ENCODE measurements around the gene COPG2.
"Not testable (repeated sequence)": the region's sequence is repeated elsewhere in the genome, so short reads cannot be mapped to it uniquely, and the experiment has no call there.

The COPG2 gene

GRCh38 chr7:130566898-130567280 is 101.7 kb downstream of the COPG2 start:
- H3K4me1 ChIP-seq (ENCODE audit: control insufficient read depth, insufficient read depth, low read length), result no peaks in the 10 kb centered on the region
- H3K36me3 ChIP-seq (ENCODE audit: control insufficient read depth, insufficient read depth, low read length), result no peaks in the 10 kb centered on the region
- H3K27me3 ChIP-seq (ENCODE audit: control insufficient read depth, insufficient read depth, low read length), result no peaks in the 10 kb centered on the region
- peaks cover 14% of the 10 kb centered on the region for H3K9me3 ChIP-seq (ENCODE audit: control insufficient read depth, insufficient read depth, low read depth, low read length)
- no peak overlapping the region for H3K9ac ChIP-seq (ENCODE audit: low read length)
- H3K27ac ChIP-seq (ENCODE audit: low read depth, low read length), result no peak overlapping the region
- no peak overlapping the region for H3K4me3 ChIP-seq (ENCODE audit: low read depth, low read length)

DNA sequence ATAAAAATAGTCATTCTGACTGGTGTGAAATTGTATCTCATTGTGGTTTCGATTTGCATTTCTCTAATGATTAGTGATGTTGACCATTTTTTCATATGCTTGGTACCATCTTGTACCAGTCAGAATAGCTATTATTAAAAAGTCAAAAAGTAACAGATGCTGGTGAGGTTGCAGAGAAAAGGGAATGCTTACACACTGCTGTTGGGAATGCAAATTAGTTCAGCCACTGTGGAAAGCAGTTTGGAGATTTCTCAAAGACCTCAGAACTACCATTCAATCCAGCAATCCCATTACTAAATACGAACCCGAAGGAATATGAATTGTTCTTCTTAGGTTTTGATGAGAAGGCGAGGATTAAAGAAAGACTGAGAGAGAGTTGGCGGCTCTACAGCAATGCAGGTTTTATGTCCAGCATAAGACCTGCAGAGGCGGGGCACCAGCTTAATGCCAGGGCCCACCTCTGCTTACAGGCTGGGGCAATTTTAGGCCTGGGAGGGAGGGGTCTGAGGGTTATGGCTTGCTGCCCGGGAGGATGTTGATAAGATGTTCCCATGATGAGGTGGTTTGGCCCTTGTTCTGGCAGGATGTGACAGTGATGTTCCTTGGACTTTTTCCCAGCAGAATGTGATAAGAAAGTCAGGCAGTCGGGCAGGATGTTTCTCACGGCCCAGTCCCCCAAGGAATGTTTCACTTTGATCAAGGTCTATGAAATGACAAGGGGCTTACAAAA is 102.2 kb downstream of the COPG2 start:
- H3K4me1 ChIP-seq (ENCODE audit: control insufficient read depth, insufficient read depth, low read length), result no peaks in the 10 kb centered on the region
- H3K9ac ChIP-seq (ENCODE audit: low read length), result no peak overlapping the region
- H3K27me3 ChIP-seq (ENCODE audit: control insufficient read depth, insufficient read depth, low read length), result no peaks in the 10 kb centered on the region
- H3K4me3 ChIP-seq (ENCODE audit: low read depth, low read length), result no peak overlapping the region
- peaks cover 14% of the 10 kb centered on the region for H3K9me3 ChIP-seq (ENCODE audit: control insufficient read depth, insufficient read depth, low read depth, low read length)
- no peaks in the 10 kb centered on the region for H3K36me3 ChIP-seq (ENCODE audit: control insufficient read depth, insufficient read depth, low read length)
- no peak overlapping the region for H3K27ac ChIP-seq (ENCODE audit: low read depth, low read length)

DNA sequence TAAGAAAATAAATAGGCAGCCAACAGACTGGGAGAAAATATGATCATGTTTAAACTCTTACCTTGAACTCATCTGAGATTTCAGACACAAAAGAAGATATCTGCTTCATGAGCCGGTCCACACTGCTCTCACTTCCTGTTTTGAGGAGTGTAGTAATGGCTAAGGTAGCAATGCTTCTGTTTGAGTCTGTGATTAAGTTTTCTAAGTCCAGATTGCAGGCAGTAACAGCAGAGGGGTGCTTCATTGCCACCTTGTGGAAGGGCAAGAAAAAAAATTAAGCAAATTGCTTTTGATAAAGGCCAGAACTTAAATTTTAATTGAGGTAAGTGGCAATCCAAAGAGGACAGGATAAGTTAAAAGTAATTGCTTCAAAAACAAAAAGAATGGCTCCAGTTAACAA is 107.6 kb downstream of the COPG2 start:
- Histone ChIP-seq H3K9ac (ENCODE audit: low read length) (no peak overlapping the region), H3K4me3 (ENCODE audit: low read depth, low read length) (no peak overlapping the region), H3K27ac (ENCODE audit: low read depth, low read length) (no peak overlapping the region), H3K9me3 (ENCODE audit: control insufficient read depth, insufficient read depth, low read depth, low read length) (peaks cover 4% of the 10 kb centered on the region; the same call in 1 of the 2 replicates), H3K4me1 (ENCODE audit: control insufficient read depth, insufficient read depth, low read length) (no peaks in the 10 kb centered on the region), H3K36me3 (ENCODE audit: control insufficient read depth, insufficient read depth, low read length) (no peaks in the 10 kb centered on the region), H3K27me3 (ENCODE audit: control insufficient read depth, insufficient read depth, low read length) (no peaks in the 10 kb centered on the region)

DNA sequence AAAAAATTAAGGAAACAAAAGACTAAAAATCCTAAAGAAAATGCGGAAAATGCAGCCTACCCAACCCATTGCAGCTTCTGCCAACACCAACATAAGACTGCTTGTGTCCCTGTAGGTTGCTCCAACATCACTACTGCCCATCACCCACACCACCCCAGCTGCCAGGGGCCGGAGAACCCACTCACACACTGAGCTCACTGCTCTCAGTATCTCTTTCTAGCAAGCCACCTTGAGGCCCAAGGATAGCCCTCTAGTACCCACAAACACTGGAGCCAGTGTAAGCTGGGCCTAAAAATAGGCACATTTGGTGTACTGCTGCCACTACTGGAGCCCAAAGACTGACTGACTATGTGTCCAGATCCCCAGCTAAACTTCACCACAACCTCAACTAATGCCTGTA is 109.4 kb downstream of the COPG2 start:
- Histone ChIP-seq H3K4me3 (ENCODE audit: low read depth, low read length) (no peak overlapping the region), H3K9ac (ENCODE audit: low read length) (no peak overlapping the region), H3K9me3 (ENCODE audit: control insufficient read depth, insufficient read depth, low read depth, low read length) (no peaks in the 10 kb centered on the region), H3K27ac (ENCODE audit: low read depth, low read length) (no peak overlapping the region), H3K27me3 (ENCODE audit: control insufficient read depth, insufficient read depth, low read length) (no peaks in the 10 kb centered on the region), H3K36me3 (ENCODE audit: control insufficient read depth, insufficient read depth, low read length) (no peaks in the 10 kb centered on the region; the same call in 1 of the 2 replicates), H3K4me1 (ENCODE audit: control insufficient read depth, insufficient read depth, low read length) (no peaks in the 10 kb centered on the region)

- Histone ChIP-seq H3K27ac (ENCODE audit: low read depth, low read length) (no peak overlapping the region), H3K9ac (ENCODE audit: low read length) (no peak overlapping the region), H3K4me3 (ENCODE audit: low read depth, low read length) (no peak overlapping the region), H3K27me3 (ENCODE audit: control insufficient read depth, insufficient read depth, low read length) (no peaks in the 10 kb centered on the region), H3K9me3 (ENCODE audit: control insufficient read depth, insufficient read depth, low read depth, low read length) (no peaks in the 10 kb centered on the region), H3K4me1 (ENCODE audit: control insufficient read depth, insufficient read depth, low read length) (no peaks in the 10 kb centered on the region), H3K36me3 (ENCODE audit: control insufficient read depth, insufficient read depth, low read length) (peaks cover 9% of the 10 kb centered on the region)
Measured at GRCh38 chr7:130554481-130554880, 114.1 kb downstream of the COPG2 start.

- Histone ChIP-seq H3K9ac (ENCODE audit: low read length) (no peak overlapping the region), H3K27me3 (ENCODE audit: control insufficient read depth, insufficient read depth, low read length) (no peaks in the 10 kb centered on the region), H3K36me3 (ENCODE audit: control insufficient read depth, insufficient read depth, low read length) (peaks cover 14% of the 10 kb centered on the region), H3K27ac (ENCODE audit: low read depth, low read length) (no peak overlapping the region), H3K9me3 (ENCODE audit: control insufficient read depth, insufficient read depth, low read depth, low read length) (no peaks in the 10 kb centered on the region), H3K4me1 (ENCODE audit: control insufficient read depth, insufficient read depth, low read length) (no peaks in the 10 kb centered on the region), H3K4me3 (ENCODE audit: low read depth, low read length) (no peak overlapping the region)
Measured at GRCh38 chr7:130553398-130554029, 115.0 kb downstream of the COPG2 start.

DNA sequence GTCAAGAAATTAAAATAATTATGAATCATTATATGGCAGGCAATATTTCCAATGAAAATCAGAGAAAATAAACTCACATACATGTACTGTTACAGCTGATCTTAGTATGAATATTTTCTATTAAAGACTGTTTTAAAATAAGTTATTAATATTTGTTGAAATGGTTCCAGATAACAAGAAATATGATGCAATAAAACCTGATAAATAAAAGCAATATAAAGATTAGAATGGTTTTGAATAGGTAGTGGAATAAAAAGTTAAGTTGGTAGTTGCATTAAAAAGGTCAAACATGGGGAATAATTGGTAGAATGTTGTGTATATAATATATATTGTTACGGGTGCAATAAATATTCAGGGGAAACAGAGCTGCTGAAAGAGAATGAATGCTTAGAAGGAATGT is 124.2 kb downstream of the COPG2 start:
- H3K27ac ChIP-seq (ENCODE audit: low read depth, low read length), result no peak overlapping the region
- H3K4me3 ChIP-seq (ENCODE audit: low read depth, low read length), result no peak overlapping the region
- H3K9me3 ChIP-seq (ENCODE audit: control insufficient read depth, insufficient read depth, low read depth, low read length), result no peaks in the 10 kb centered on the region
- H3K9ac ChIP-seq (ENCODE audit: low read length), result no peak overlapping the region
- peaks cover 48% of the 10 kb centered on the region for H3K36me3 ChIP-seq (ENCODE audit: control insufficient read depth, insufficient read depth, low read length)
- no peaks in the 10 kb centered on the region for H3K27me3 ChIP-seq (ENCODE audit: control insufficient read depth, insufficient read depth, low read length)
- H3K4me1 ChIP-seq (ENCODE audit: control insufficient read depth, insufficient read depth, low read length), result no peaks in the 10 kb centered on the region

GRCh38 chr7:130543487-130544010 is 125.0 kb downstream of the COPG2 start:
- Histone ChIP-seq H3K36me3 (ENCODE audit: control insufficient read depth, insufficient read depth, low read length) (peaks cover 48% of the 10 kb centered on the region), H3K9me3 (ENCODE audit: control insufficient read depth, insufficient read depth, low read depth, low read length) (no peaks in the 10 kb centered on the region), H3K4me3 (ENCODE audit: low read depth, low read length) (no peak overlapping the region), H3K27me3 (ENCODE audit: control insufficient read depth, insufficient read depth, low read length) (no peaks in the 10 kb centered on the region), H3K9ac (ENCODE audit: low read length) (no peak overlapping the region), H3K4me1 (ENCODE audit: control insufficient read depth, insufficient read depth, low read length) (no peaks in the 10 kb centered on the region), H3K27ac (ENCODE audit: low read depth, low read length) (no peak overlapping the region)

DNA sequence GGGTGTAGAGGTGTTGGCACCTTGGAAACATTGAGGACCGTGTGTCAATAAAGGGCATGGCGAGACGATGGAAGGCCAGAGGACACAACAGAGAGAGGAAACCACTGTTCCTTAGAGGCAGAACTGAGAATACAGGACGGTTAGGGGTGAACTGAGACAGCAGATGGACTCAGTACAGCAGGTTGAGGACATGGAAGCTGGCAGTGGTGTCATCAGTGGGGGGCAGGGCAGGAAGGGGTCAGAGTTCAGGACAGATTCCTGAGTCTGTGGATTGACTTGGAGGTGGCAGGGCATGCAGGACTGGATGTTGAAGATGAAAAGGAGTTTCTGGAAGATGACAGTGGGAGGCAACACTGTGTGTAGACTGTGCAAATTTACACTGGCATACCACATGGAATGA is 126.3 kb downstream of the COPG2 start:
- not testable (repeated sequence) for H3K27ac ChIP-seq (ENCODE audit: low read depth, low read length); H3K4me3 ChIP-seq (ENCODE audit: low read depth, low read length); H3K9ac ChIP-seq (ENCODE audit: low read length); H3K9me3 ChIP-seq (ENCODE audit: control insufficient read depth, insufficient read depth, low read depth, low read length); H3K27me3 ChIP-seq (ENCODE audit: control insufficient read depth, insufficient read depth, low read length); H3K4me1 ChIP-seq (ENCODE audit: control insufficient read depth, insufficient read depth, low read length)
- peaks cover 43% of the 10 kb centered on the region for H3K36me3 ChIP-seq (ENCODE audit: control insufficient read depth, insufficient read depth, low read length)

GRCh38 chr7:130541287-130541686 is 127.3 kb downstream of the COPG2 start:
- H3K9me3 ChIP-seq (ENCODE audit: control insufficient read depth, insufficient read depth, low read depth, low read length); H3K9ac ChIP-seq (ENCODE audit: low read length); H3K4me3 ChIP-seq (ENCODE audit: low read depth, low read length); H3K27me3 ChIP-seq (ENCODE audit: control insufficient read depth, insufficient read depth, low read length); H3K27ac ChIP-seq (ENCODE audit: low read depth, low read length); H3K4me1 ChIP-seq (ENCODE audit: control insufficient read depth, insufficient read depth, low read length): not testable (repeated sequence)
- peaks cover 45% of the 10 kb centered on the region for H3K36me3 ChIP-seq (ENCODE audit: control insufficient read depth, insufficient read depth, low read length)

GRCh38 chr7:130537894-130538293 is 130.7 kb downstream of the COPG2 start:
- not testable (repeated sequence) for H3K27me3 ChIP-seq (ENCODE audit: control insufficient read depth, insufficient read depth, low read length); H3K4me3 ChIP-seq (ENCODE audit: low read depth, low read length); H3K9ac ChIP-seq (ENCODE audit: low read length); H3K27ac ChIP-seq (ENCODE audit: low read depth, low read length); H3K4me1 ChIP-seq (ENCODE audit: control insufficient read depth, insufficient read depth, low read length); H3K9me3 ChIP-seq (ENCODE audit: control insufficient read depth, insufficient read depth, low read depth, low read length)
- peaks cover 41% of the 10 kb centered on the region for H3K36me3 ChIP-seq (ENCODE audit: control insufficient read depth, insufficient read depth, low read length)

Data from HUES6 (cell line).